Activated B cell treated with CpG ODN at 0.5 μM for 24 hours (primary cell): ENCODE data around the gene TMEM132A. TPM values are rescaled to one million over a fixed set of nuclear protein-coding genes. Genes with fewer than 3 reads are reported as not detected.

Experiments
- ATAC-seq: fragments of 200-7000 bp; cut with Tn5 transposase; one replicate; pipeline ENCODE4 v1.10.0; 2021; ENCODE audit warnings: low read depth, mild to moderate bottlenecking, moderate library complexity
- CTCF ChIA-PET: fragments of 350-600 bp; sonication (Branson Sonifier 250); formaldehyde crosslinking; loops from one replicate; lab custom pipeline; 2021; ENCODE audit warnings: antibody characterized with exemption; lab: Charles Lee
- POLR2A ChIA-PET: fragments of 350-600 bp; sonication (Branson Sonifier 250); formaldehyde crosslinking; loops from one replicate; lab custom pipeline; 2021; ENCODE audit warnings: antibody characterized with exemption; lab: Charles Lee
- DNase-seq: peaks from one replicate; pipeline ENCODE4 v3.0.0; 2022
- H3K27ac Mint-ChIP-seq: one replicate; pipeline ENCODE4 v1.8.0; 2020; ENCODE audit warnings: mixed read lengths
- H3K27me3 Mint-ChIP-seq: one replicate; pipeline ENCODE4 v1.8.0; 2021; ENCODE audit warnings: mixed read lengths
- H3K36me3 Mint-ChIP-seq: one replicate; pipeline ENCODE4 v1.8.0; 2021; ENCODE audit warnings: low read depth, mixed read lengths
- H3K4me1 Mint-ChIP-seq: one replicate; pipeline ENCODE4 v1.8.0; 2021; ENCODE audit warnings: mixed read lengths
- H3K4me3 Mint-ChIP-seq: one replicate; pipeline ENCODE4 v1.8.0; 2020; ENCODE audit warnings: mild to moderate bottlenecking, mixed read lengths
- H3K9me3 Mint-ChIP-seq: one replicate; pipeline ENCODE4 v1.8.0; 2020; ENCODE audit warnings: mixed read lengths
- intact Hi-C: fragments of 100-400 bp; cut with micrococcal nuclease; formaldehyde crosslinking; loops from one replicate; pipeline ENCODE4 v1.15.1; 2024
- total RNA-seq: library from RNA; stranded (reverse); gene quantifications from 2 replicates; pipeline ENCODE4 v1.2.3, GENCODE V29; 2022
- TF ChIP-seq, protein P1 (sequence below): fragments of 200-600 bp; IDR thresholded peaks from one replicate; pipeline ENCODE4 v1.8.0; 2022; ENCODE audit warnings: antibody characterized with exemption, mild to moderate bottlenecking

Gene TMEM132A
- total RNA-seq, 1 donor from 2014 or later = 8.7 TPM

DNA sequence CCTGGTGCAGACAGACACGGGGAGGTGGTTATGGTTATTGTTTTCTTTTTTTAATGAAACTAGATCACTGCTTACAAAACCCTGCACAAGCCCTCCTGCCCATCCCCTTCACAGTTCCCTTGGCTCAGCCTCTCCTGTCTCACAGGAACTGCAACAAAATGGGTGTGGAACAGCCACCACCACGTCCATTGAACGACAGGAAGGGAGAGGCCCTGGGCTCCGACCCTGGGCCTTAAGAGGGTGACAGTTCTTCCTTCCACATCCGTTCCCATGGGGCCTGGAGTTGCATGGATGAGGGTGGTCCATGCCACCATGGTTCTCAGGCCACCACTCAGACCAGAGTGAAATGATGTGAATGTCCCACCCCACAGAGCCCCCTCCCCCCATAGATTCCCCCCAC, 33.6 kb upstream of the TMEM132A start:
- intact Hi-C loops = loop anchor here (10.0 kb wide), 1 partner anchor 626 kb away; no protein-coding TSS in a partner anchor
- no peaks in the 10 kb centered on the region for H3K4me1 Mint-ChIP-seq
- ATAC-seq = no peak
- H3K9me3 Mint-ChIP-seq = no peaks in the 10 kb centered on the region
- TF ChIP-seq, protein P1, sequence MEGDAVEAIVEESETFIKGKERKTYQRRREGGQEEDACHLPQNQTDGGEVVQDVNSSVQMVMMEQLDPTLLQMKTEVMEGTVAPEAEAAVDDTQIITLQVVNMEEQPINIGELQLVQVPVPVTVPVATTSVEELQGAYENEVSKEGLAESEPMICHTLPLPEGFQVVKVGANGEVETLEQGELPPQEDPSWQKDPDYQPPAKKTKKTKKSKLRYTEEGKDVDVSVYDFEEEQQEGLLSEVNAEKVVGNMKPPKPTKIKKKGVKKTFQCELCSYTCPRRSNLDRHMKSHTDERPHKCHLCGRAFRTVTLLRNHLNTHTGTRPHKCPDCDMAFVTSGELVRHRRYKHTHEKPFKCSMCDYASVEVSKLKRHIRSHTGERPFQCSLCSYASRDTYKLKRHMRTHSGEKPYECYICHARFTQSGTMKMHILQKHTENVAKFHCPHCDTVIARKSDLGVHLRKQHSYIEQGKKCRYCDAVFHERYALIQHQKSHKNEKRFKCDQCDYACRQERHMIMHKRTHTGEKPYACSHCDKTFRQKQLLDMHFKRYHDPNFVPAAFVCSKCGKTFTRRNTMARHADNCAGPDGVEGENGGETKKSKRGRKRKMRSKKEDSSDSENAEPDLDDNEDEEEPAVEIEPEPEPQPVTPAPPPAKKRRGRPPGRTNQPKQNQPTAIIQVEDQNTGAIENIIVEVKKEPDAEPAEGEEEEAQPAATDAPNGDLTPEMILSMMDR = no peak
- no peak overlapping the region for H3K4me3 Mint-ChIP-seq
- ChIA-PET POLR2A (no interaction called here), CTCF (no interaction called here)
- H3K27ac Mint-ChIP-seq = no peak overlapping the region
- no peaks in the 10 kb centered on the region for H3K27me3 Mint-ChIP-seq
- peaks cover 68% of the 10 kb centered on the region for H3K36me3 Mint-ChIP-seq
- no peak for DNase-seq

DNA sequence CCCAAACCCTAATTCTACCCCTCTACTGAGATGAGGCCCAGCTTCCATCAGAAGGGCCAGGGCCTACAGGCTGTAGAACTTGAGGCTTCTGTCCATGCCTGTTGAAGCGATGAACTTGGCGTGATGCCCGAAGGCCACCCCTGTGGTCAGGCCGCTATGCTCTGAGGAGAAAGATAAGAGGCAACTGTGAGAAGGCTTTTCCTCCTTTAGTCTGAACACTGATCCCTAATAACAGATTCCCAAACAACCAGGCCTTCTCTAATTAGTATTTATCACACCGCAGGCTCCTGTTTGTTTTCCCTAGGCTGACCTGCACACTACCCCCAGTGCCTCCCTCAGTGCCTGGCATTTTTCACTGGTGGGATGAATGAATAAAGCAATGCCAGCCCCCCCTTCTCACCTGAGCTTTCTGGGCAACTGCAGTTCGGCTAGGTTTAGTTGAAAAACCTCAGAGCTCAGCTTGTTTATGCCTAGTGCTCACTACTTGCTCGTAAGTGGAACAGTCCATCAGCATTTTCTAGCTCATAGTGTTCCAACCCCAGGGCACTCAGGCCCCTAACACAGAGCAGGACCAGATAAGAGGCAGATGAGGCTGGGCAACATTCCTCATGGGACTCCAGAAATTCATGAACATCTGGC, 33.0 kb upstream of the TMEM132A start:
- TF ChIP-seq, protein P1 = no peak
- no peak for DNase-seq
- Mint-ChIP-seq H3K36me3 (peaks cover 71% of the 10 kb centered on the region), H3K27me3 (no peaks in the 10 kb centered on the region), H3K4me1 (no peaks in the 10 kb centered on the region), H3K27ac (no peak overlapping the region), H3K4me3 (no peak overlapping the region), H3K9me3 (no peaks in the 10 kb centered on the region)
- ATAC-seq = no peak
- intact Hi-C loops = loop anchor here (10.0 kb wide), 1 partner anchor 626 kb away; no protein-coding TSS in a partner anchor
- ChIA-PET CTCF (interaction anchor here (1.1 kb wide), 1 partner anchor 60 kb away, joined by 3 read pairs; no protein-coding TSS in a partner anchor), POLR2A (interaction anchor here (0.6 kb wide), 1 partner anchor 622 kb away, joined by 5 read pairs; no protein-coding TSS in a partner anchor)

DNA sequence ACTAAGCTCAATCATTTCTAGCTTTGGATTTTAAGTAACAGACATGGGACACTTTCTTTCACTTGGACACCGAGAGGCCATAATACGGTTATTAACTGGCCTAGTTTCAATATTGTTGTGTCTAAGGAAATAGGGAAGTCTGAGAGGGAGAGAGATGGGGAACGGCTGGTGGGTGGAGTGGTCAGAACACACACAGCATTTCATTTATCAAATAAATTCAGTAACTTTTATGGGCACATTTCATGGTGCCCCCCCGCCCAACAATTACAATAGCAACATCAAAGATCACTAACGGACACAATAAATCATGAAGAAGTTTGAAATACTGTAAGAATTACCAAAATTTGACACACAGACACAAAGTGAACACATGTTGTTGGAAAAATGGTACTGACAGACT, 28.6 kb upstream of the TMEM132A start:
- no peak overlapping the region for H3K4me3 Mint-ChIP-seq
- peaks cover 4% of the 10 kb centered on the region for H3K4me1 Mint-ChIP-seq
- no peaks in the 10 kb centered on the region for H3K27me3 Mint-ChIP-seq
- intact Hi-C loops = loop anchor here (10.0 kb wide), 1 partner anchor 631 kb away; no protein-coding TSS in a partner anchor
- ATAC-seq (no peak), DNase-seq (no peak)
- no peak overlapping the region for H3K27ac Mint-ChIP-seq
- no peaks in the 10 kb centered on the region for H3K9me3 Mint-ChIP-seq
- peaks cover 90% of the 10 kb centered on the region for H3K36me3 Mint-ChIP-seq
- ChIA-PET POLR2A (interaction anchor here (1.5 kb wide), 1 partner anchor 20 kb away, joined by 3 read pairs; no protein-coding TSS in a partner anchor), CTCF (interaction anchor here (0.9 kb wide), 1 partner anchor 65 kb away, joined by 5 read pairs; no protein-coding TSS in a partner anchor)
- TF ChIP-seq, protein P1 = no peak

DNA sequence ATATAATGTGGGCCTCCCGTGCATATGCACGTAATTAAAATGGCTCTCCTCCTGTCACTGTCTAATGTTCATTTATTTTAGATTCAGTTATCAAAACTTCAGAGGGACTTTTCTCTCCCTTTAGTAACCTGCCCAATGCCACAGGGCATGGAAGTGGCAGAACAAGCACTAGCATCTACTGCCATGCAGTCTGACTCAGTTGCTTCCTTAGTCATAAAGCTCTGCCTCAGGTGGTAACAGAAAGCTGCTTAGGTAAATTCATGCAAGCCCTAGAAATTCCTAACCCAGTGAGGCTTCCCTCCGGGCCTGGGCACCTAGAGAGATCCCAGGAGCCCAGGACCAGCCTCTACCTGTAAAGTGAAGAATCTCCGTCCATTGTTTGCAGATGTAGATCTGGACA, 26.8 kb upstream of the TMEM132A start:
- no peak for DNase-seq
- Mint-ChIP-seq H3K9me3 (no peaks in the 10 kb centered on the region), H3K4me3 (no peak overlapping the region), H3K27ac (no peak overlapping the region), H3K36me3 (peaks cover 95% of the 10 kb centered on the region), H3K4me1 (peaks cover 4% of the 10 kb centered on the region), H3K27me3 (no peaks in the 10 kb centered on the region)
- TF ChIP-seq, protein P1 = no peak
- ATAC-seq = no peak
- intact Hi-C loops = loop anchor here (10.0 kb wide), 1 partner anchor 633 kb away; no protein-coding TSS in a partner anchor
- ChIA-PET POLR2A (no interaction called here), CTCF (interaction anchor here (0.6 to 2.7 kb wide), 3 partner anchors 18 to 72 kb away, joined by 3 to 17 read pairs (median 5); partner anchors contain the start of gene CD6)
